Mesothelial cell of epicardium (in vitro differentiated cells): ENCODE results near the gene SMAD6. TPM values are rescaled to one million over a fixed set of nuclear protein-coding genes. Genes with fewer than 3 reads are reported as not detected.

ENCODE experiments used
- DNase-seq, 2 experiments: peaks; one replicate each; pipeline ENCODE4 v3.0.0; 2021; ENCODE audit warnings: low spot score in 2 of 2; ENCODE audit not compliant: unreplicated experiment in 2 of 2
- H3K27ac Mint-ChIP-seq: 2 replicates; pipeline ENCODE4 v1.8.0; 2021; ENCODE audit warnings: mixed read lengths
- H3K27me3 Mint-ChIP-seq: 2 replicates; pipeline ENCODE4 v1.8.0; 2021; ENCODE audit warnings: low read depth, mixed read lengths
- H3K36me3 Mint-ChIP-seq: 2 replicates; pipeline ENCODE4 v1.8.0; 2021; ENCODE audit warnings: mixed read lengths
- H3K4me1 Mint-ChIP-seq: 2 replicates; pipeline ENCODE4 v1.8.0; 2021; ENCODE audit warnings: mixed read lengths
- H3K4me3 Mint-ChIP-seq: 2 replicates; pipeline ENCODE4 v1.8.0; 2021; ENCODE audit warnings: mild to moderate bottlenecking, moderate library complexity, mixed read lengths
- H3K9me3 Mint-ChIP-seq: 2 replicates; pipeline ENCODE4 v1.8.0; 2021; ENCODE audit warnings: mixed read lengths
- total RNA-seq: library from RNA; stranded (reverse); gene quantifications from 3 replicates; pipeline ENCODE4 v1.2.1, GENCODE V29; 2021
- TF ChIP-seq, protein P1 (sequence below): fragments of 200-600 bp; sonication (generic); IDR thresholded peaks from one replicate; pipeline ENCODE4 v1.5.0; 2021; ENCODE audit warnings: antibody characterized with exemption; ENCODE audit not compliant: unreplicated experiment

Gene SMAD6
- total RNA-seq, 1 donor from 2014 or later = 176 TPM

- H3K9me3 Mint-ChIP-seq = no peaks in the 10 kb centered on the region
These were observed 33.9 kb downstream of the SMAD6 start for GRCh38 chr15:66735909-66736305.

DNA sequence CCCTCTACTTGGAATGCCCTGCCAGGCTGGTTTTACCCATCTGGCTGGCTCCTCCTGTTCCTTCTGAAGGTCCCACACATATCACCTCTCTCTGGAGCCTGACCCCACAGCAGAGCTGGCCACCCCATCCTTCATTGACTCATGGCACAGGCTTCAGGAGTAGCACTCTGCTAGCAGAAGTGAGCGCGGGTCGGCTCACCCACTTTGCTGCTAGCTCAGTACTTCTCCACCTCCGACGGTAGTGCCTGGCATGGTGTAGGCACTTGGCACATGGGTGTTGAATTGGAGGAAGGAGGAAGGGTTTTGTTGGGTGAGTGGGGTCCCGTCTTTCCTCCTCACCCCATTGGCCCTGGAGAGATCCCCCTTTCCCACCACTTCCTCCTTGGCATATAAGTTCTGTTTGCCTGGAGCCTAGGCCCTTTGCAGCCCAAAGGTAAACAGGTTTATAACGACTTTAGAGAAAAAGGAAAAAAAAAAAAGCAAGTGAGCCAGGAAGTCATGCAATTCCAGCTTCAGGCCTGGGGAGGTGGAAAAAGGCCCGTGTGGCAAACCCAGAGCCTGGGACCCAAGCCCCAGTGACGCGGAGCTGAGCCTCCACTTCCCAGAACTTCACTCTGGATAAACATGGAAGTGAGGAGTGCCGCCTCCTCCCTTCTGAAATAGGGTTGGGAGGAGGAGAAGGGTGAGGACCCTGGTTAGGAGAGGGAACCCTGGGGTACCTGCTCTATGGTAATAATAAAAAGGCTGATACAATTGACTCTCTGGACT, 35.4 kb downstream of the SMAD6 start:
- Mint-ChIP-seq H3K9me3 (no peaks in the 10 kb centered on the region), H3K4me3 (no peak overlapping the region), H3K4me1 (peaks cover 73% of the 10 kb centered on the region), H3K27me3 (no peaks in the 10 kb centered on the region), H3K36me3 (peaks cover 6% of the 10 kb centered on the region), H3K27ac (peak overlapping the region; percentile 83)
- TF ChIP-seq, protein P1, sequence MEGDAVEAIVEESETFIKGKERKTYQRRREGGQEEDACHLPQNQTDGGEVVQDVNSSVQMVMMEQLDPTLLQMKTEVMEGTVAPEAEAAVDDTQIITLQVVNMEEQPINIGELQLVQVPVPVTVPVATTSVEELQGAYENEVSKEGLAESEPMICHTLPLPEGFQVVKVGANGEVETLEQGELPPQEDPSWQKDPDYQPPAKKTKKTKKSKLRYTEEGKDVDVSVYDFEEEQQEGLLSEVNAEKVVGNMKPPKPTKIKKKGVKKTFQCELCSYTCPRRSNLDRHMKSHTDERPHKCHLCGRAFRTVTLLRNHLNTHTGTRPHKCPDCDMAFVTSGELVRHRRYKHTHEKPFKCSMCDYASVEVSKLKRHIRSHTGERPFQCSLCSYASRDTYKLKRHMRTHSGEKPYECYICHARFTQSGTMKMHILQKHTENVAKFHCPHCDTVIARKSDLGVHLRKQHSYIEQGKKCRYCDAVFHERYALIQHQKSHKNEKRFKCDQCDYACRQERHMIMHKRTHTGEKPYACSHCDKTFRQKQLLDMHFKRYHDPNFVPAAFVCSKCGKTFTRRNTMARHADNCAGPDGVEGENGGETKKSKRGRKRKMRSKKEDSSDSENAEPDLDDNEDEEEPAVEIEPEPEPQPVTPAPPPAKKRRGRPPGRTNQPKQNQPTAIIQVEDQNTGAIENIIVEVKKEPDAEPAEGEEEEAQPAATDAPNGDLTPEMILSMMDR = no peak
- no peak for DNase-seq

More at GRCh38 chr15:66735909-66736305, 33.9 kb downstream of the SMAD6 start:
- H3K4me3 Mint-ChIP-seq = no peak overlapping the region
- H3K27me3 Mint-ChIP-seq = no peaks in the 10 kb centered on the region
- peak overlapping the region; percentile 83 for H3K27ac Mint-ChIP-seq
- TF ChIP-seq, protein P1 = no peak
- H3K4me1 Mint-ChIP-seq = peaks cover 69% of the 10 kb centered on the region
- H3K36me3 Mint-ChIP-seq = peaks cover 13% of the 10 kb centered on the region
- DNase-seq = peak in 1 of 2 experiments; percentile 60

DNA sequence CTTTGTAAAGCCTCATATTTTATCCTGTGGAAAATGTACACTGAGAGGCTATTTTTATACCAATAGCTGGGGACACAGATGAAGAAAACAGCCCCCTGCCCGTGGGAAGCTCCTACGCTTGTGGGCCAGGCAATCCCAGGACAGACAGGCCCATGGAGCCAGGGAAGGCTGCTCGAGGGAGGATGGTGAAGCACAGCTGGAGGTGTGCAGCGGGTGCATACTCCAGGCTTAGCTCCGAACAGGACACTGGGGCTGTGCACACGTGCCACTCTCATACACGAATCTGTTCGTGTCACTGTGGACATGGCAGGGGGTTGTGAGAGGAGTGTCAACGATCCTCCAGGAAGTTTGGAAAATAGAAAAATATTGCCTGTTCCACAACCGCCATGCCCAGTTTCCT, 36.1 kb downstream of the SMAD6 start:
- TF ChIP-seq, protein P1 = no peak
- Mint-ChIP-seq H3K4me3 (no peak overlapping the region), H3K27me3 (no peaks in the 10 kb centered on the region), H3K9me3 (no peaks in the 10 kb centered on the region), H3K36me3 (peaks cover 4% of the 10 kb centered on the region), H3K27ac (peak overlapping the region; percentile 83), H3K4me1 (peaks cover 68% of the 10 kb centered on the region)
- no peak for DNase-seq

DNA sequence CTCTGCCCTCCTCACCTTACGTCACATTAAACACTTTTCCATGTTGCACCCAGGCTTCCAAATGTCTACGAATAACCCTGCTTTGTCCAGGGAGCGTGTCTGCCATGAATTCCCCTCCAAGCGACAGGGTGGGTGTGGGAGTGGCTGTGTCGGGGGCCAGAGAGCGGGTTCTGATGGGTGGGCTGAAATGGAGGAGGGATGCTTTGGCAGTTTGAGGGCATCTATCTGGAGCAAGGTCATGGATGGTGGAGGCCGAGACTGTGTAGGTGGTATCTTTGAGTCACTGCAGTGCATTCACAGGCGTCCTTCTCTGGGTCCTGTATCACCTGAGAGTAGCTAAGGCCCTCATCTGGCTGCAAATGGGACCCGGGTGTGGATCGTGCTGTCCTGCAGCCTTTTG, 36.6 kb downstream of the SMAD6 start:
- Mint-ChIP-seq H3K4me3 (no peak overlapping the region), H3K9me3 (no peaks in the 10 kb centered on the region), H3K36me3 (peaks cover 4% of the 10 kb centered on the region), H3K27me3 (no peaks in the 10 kb centered on the region), H3K4me1 (peaks cover 64% of the 10 kb centered on the region), H3K27ac (peak overlapping the region; percentile 83)
- DNase-seq = no peak
- TF ChIP-seq, protein P1 = no peak

- DNase-seq = no peak
- Mint-ChIP-seq H3K9me3 (no peaks in the 10 kb centered on the region), H3K4me1 (peaks cover 64% of the 10 kb centered on the region)
These were observed 37.3 kb downstream of the SMAD6 start for GRCh38 chr15:66739287-66739686.

More at GRCh38 chr15:66739287-66739686, 37.3 kb downstream of the SMAD6 start:
- H3K36me3 Mint-ChIP-seq = peaks cover 4% of the 10 kb centered on the region
- no peak overlapping the region for H3K4me3 Mint-ChIP-seq
- TF ChIP-seq, protein P1 = no peak
- H3K27me3 Mint-ChIP-seq = no peaks in the 10 kb centered on the region
- H3K27ac Mint-ChIP-seq = no peak overlapping the region
